Fibroblast of lung (primary cell): Measurements from ENCODE around the gene TUBG1.

Experiments
- CTCF ChIP-seq, 2 donors: IDR thresholded peaks in 1 of 2; conservative IDR thresholded peaks in 1 of 2; 1 replicate in 1 of 2; 2 replicates in 1 of 2; pipeline ENCODE4 v1.5.1; 2011 to 2012; ENCODE audit warnings: low read length in 2 of 2, control low read depth in 1 of 2, inconsistent platforms in 1 of 2, low read depth in 1 of 2, mild to moderate bottlenecking in 1 of 2
- EZH2 ChIP-seq: IDR thresholded peaks from 2 replicates; pipeline ENCODE4 v1.5.1; 2012; ENCODE audit warnings: low read length, control low read depth, mild to moderate bottlenecking; ENCODE audit errors: missing control alignments

DNA sequence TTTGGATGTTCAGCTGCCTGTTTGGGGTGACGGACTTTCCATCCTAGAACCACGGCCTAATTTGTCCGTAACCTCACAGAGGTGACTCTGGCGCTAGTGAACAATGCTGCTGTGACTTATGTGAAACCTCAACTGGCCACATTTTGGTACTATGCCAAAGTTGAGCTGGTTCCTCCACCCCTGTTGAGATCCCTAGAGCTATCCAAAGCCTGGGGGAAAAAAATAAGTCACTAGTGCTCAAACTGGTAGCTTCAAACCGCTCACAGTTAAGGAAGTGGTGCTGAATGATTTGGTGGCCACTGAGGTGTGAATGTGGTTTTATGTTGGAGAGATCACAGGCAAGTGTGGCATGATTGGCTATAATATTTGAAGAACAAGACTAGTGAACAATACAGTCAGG is 38.3 kb downstream of the TUBG1 start:
- no peak for TF ChIP-seq CTCF (conservative IDR thresholded peaks at IDR 0.05 in 1 of 2, IDR thresholded peaks at IDR 0.05 in 1 of 2; ENCODE audit: low read depth in 1 of 2, low read length in 2 of 2)
- no peak for TF ChIP-seq EZH2
